ENCODE results near the gene SLC35F5. TPM values are rescaled to one million over a fixed set of nuclear protein-coding genes. Genes with fewer than 3 reads are reported as not detected.

SLC35F5 gene
- polyA plus RNA-seq, 4 donors, result 12.7 to 86.0 (median 19.7) TPM

Other genes starting within 250 kb of the SLC35F5 start
- 10 to 100 TPM in 2 of 4 donors, 1 to 10 TPM in 2; 3.5 to 34.7 (median 8.3) TPM for gene RABL2A, start 129.4 kb downstream of the SLC35F5 start, polyA plus RNA-seq
- gene ACTR3, start 133.4 kb upstream of the SLC35F5 start, polyA plus RNA-seq, result 100 to 1,000 TPM in 1 of 4 donors, 10 to 100 TPM in 3; 78.9 to 137 (median 95.4) TPM